ENCODE results near the gene SKAP1.
"Not testable (repeated sequence)": the region's sequence is repeated elsewhere in the genome, so short reads cannot be mapped to it uniquely, and the experiment has no call there.

SKAP1 gene

DNA sequence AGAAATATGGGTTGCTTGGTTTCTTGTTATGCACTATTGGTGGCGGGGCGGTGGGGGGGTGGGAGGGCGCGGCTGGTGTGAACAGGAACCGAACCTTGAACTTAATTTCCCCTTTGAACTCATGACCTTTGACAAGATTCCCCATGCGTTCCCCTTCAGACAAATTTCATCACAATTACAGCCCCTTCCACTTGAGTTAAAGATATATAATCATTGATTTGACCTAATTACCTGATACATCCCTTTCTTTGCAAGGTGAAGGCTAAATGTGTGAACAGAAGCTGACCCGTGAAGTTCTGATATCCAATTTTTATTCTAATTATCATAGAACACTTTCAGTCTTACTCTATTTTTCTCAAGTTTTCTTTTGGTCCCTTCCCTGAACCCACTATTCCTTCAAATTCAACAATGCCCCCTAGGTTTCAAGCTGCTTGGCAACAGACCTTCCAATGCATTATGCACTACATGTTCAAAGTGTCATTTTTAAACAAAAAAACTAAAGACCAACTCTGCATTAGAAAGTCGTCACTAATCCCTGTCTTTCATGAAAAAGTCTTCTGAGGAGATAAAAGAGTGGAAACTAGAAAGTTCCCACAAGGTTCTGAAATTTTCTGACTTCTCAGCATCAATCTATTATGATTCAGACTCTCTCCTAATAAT, 116.8 kb downstream of the SKAP1 start:
- DNase-seq, result no peak

DNA sequence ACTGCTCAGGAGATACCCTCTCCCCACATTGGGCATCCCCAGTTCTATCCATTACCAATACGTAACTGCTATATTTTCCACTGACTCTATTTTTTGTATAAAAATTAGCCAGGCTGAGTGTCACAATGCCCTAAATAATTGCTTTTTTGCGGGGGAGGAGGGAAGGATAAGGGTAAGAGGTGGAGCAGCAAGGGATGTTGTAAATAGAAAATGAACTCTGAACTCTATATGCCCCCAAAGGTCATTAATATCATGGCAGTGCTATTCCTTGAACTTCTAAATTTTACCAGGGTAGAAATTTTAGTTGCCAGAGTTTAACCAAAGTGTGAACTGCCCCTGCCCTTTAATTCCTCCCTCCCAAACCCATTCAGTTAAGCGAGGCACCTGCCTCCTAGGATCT, 118.7 kb downstream of the SKAP1 start:
- DNase-seq, result no peak

DNA sequence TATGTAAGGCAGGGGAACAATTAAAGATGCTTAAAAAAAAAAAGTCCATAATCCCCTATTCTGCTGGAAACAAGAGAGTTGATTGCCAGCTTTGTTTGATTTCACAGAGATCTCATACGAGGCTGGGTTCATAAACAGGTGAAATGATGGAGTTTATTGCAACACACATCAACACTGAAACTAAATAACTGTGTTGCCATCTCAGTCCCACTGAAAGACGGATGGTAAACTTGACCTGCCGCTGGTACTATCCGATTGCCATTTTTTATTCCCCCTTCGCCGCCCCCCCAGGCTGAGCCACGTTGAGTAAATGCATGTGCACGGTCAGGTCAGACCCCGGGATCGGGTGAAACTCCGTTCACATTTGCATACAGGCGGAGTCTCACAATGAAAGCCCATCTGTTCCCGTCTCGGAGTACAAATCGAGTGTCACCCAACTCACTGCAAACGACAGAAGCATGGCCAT, 119.2 kb downstream of the SKAP1 start:
- DNase-seq, result no peak

DNA sequence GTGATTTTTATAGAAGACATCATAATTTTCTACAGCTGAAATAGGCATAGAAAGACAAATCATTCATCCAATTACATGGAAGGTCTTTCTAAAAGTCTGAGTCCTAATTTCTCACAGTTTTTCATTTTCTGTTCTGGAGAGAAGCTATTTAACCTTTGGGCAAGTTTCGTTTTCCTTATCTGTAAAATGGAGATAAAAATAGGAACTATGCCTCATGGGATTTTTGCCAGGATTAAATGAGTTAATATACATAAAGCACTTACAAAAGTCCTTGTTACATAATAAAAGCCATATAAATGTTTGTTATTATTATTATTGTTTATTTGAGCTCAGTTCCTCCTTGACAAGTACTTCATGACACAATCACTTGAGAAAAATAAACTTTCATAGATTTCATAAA, 121.4 kb downstream of the SKAP1 start:
- no peak for DNase-seq

DNA sequence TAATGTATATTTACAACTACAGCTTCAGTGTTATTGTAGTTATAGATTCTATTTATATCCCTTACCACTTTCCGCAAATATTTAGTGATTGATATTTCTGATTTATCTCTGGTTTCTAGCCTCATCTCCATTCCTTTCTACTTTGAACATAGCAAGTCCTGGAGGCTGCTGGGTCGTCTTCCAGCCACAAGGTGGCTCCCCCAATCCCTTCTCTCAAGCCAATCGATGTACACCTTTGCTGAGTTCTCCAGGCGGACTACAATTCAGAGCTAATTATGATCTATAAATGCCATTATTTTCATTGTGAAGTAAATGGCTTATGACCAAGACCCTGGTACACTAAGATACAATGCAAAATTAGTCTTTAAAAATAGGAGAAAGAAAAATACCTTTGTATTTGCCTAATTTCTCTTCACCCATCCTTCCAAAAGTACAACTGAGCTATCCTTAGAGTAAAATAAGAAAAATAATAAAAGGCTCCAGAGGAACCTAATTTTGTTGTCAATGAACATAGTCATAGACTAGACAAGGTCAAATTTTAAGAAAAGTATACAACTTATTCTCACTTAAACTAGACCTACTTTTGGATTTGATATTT, 122.1 kb downstream of the SKAP1 start:
- DNase-seq, result peak; percentile 66 to 82

DNA sequence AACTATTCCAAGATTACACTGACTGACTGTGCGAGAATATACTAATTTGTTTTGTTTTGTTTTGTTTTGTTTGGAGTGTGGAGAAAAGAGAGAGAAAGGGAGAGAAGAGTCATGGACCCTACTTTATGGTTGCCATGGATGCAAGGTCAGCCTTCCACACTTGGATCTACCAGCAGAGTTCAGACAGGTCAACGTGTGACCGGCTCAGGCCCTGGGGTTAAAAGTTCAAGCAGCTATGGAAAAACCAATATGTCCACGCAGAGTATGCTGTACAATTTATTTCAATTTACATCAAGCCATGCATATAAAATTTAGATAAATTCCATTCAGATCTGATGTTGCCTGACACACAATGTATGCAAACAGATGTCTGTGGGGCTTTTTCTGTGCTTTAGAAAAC, 122.8 kb downstream of the SKAP1 start:
- DNase-seq, result no peak

DNA sequence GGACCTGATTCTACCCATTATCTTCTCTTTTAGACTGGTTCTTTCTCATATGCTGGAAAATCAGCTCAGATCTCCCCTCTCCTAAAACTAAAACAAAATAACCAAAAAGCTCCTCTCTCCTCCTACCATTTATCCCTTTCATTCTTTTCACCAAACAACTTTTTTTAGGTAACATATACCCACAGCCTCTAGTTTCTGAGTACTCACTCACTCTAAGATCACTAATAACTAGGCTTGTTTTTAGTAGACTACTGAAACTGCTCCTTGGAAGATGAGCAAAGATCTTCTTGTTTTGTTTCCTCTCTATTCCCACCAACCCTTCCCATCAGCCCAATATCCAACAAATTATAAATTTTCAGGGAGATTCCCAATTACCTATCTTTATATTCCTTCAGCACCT, 129.0 kb downstream of the SKAP1 start:
- no peak for DNase-seq

DNA sequence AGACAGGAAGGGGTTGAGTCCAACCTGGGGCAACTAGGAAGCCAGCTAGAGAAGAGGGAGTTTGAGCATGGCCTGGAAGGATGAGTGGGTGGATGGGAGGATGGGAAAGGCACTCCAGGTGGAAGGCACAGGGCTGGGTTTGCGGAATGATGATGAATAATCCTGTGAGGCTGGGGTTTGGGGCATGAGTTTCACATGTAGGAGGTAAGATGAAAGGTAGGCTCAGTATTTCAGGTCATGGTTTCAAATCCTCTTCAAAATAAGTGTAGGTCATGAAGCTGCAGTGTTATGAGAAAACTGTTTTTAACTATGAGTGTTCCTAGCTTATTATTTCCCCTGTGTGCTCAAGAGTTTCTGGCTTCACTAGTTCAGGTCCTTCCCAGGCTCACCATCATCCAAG, 130.3 kb downstream of the SKAP1 start:
- DNase-seq, result no peak

DNA sequence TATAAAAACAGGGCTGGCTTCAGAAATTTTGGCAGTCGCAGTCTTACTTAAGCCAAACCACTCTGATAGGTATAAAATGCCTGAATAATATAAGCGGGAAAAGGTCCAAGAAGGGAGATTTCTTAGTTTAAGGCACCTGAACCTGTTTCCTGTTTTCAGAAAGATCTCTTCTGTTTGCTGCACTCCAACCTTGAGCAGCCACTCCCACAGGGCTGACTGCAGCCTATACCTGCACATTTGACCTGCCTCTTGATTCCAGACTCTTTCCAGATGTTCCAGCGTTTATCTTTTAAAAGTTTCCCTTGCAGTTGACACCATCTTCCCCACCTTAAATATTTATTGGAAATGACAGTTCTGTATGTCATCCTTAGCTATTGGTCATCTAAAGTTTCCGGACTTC, 132.2 kb downstream of the SKAP1 start:
- no peak for DNase-seq

DNA sequence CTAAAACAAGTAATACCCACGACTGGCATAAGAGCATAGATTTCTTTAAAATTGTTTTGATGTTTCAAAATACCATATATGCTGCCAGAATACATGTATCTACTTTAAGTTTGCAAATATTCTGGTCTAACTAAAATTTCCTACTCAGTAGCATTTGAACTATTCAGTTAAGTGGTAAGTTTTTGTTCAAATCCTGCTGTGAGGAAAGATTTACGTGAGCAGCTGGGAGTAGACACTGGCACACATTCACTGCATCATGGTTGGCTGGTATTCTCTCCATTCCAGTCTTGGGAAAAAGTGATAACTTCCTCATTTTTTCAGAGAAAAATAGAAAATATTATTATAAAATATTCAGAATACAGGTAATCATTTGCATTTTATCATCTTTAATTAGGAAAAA, 133.6 kb downstream of the SKAP1 start:
- DNase-seq, result no peak

DNA sequence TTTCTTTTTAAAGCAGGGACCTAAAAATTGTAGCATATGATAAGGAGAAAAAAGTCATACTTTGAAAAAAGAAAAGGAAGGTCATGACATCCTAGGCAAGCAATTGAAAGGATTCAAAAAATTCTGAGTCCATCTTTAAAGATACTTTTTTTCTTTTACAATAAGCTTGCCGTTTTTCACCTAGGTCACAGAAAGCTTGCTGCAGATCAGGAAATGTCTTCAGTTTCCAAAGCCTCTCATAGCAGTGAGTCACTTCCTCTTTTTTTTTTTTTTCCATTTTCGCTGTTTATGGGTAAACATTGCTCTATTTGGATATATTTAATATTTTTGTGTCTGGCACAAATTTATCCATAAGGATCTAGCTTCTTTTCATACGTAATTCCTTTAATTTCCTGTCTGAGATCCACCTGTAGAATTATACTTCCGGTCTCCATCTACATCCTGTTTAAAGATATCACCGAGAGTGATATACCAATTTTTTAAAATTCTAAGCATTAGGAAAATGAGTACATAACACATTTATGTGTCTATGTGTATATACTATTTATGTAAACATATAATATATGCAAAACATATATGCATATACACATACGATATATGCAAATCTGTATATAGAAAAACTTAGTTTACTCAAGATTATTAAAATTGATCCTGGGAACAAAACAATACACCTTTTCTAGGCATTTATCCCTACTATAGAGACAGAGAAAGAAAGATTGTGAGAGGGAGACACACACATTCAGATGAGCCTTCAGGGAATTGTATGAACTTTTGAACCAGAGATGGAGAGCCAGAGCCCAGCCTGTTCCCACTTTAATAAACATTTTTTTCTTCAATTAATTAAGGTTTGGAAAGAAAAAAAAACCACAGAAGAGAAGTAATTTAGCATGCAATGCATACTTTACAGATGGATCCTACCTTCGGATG, 134.4 kb downstream of the SKAP1 start:
- DNase-seq, result peak; percentile 72 to 83

DNA sequence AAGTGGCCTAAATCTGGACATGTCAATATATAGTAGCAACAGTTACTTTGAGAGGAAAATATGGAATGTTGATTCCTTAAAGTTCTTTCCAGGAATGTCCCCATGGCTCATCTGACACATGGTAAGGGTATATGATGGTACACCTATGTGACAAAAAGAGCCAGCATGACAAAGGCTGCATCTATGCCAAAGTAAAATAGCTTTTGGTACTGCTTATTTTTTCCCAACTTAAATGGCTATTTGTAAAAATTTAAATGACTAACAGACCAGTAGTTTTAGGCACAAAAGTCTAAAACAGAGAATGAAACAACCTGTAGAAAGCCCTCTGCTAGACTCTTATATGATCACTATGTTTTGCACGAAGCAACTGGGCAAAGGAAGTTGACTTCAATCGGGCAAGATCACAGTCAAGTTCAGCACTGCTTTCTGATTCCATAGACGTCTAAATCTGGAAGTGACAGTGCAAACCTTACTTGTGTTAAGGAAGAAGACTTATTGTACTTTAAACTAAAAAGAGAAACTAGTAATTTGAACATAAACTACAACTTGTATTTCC, 135.1 kb downstream of the SKAP1 start:
- DNase-seq, result no peak

DNA sequence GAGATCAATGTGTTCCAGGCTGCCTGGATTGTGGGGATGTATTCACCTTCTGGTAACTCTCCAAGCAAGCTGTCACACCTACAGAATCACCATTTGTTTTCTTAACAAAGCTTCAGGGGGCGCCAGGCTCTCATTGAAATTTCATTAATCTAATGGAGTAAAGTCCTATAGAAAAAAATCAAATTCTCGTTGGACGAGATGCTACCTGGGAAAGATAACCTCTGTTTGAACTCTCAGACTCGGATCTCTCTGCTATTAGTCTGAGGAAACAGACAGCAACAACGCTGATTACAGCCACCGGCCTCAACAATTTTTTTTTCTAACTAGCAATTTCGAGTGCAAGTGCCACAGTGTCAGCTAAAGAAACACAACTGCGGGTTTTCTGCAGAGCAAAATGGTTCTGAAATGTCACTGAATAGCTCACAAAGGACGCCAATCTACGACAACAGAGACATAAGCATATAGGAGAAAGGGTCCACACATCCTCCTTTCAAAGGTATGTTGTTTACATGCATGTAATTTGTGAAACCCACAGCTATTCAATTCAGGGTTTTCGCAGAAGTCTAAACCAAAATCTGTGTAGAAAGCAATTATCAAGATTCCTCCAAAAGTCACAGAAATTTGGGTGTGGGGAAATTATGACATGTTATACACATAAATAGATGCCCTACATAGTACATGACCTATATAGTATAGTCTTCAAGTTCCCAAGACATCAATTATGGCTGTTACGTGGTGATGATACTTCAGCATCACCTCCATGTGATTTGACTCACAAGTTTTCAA, 135.8 kb downstream of the SKAP1 start:
- no peak for DNase-seq

DNA sequence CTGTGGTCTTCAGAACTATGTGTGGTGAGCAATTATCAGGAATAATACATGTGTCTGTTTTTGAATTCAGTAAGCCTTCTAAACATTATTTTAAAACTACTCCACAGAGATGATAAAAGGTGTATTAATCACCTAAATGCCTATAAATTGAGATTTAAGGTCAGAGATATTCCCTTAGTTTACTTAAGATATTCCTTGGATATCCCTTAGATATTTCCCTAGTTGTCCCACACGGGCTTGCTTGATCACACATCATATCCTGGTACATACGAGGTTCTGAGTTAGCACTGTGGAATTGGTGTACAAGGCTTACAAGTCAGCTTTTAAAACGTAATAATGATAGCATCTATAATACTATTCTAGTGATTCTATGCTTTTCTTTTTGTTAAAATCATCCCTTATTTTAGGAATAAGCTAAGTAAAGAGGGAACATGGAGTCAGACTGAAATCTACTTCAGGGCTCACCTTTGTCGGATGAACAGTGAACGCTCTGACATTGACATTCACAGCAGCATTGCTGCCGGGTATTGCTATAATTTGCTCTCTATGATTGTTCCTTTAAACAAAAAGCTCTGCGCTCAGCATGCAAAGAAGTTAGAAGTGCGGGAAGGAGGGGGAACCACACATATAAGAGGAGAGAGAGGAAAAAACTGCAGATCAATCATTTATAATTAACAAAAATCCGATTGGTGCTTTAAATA, 136.5 kb downstream of the SKAP1 start:
- no peak for DNase-seq

DNA sequence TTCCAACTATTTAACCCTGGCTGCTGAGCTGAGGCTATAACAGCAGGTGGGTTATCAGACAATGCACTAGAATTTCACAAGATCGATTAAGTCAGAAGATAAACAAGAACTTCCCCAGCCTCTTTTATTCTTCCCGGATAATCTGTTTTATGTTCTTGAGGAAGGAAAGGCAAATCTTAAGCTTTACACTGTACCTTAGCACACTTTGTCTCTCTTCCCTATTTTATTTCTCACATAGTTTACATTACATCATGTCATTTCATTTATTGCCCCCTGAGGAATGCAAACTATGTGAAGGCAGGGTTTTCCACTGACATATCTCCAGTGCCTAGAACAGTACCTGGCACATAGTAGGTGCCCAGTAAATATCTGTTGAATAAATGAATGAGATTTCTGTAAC, 139.6 kb downstream of the SKAP1 start:
- no peak for DNase-seq

DNA sequence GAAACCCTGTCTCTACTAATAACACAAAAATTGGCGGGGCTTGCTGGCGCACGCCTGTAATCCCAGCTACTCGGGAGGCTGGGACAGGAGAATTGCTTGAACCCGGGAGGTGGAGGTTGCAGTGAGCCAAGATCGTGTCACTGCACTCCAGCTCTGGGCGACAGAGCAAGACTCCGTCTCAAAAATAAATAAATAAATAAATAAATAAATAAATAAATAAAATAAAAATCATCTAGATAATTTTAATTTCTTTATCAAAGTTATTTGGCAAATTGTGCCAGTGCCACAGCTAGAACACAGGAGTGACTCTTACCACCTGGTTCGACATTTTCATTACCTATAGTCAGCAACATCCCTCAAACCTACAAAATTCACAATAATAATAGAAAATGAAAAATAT, 143.1 kb downstream of the SKAP1 start:
- not testable (repeated sequence) for DNase-seq

DNA sequence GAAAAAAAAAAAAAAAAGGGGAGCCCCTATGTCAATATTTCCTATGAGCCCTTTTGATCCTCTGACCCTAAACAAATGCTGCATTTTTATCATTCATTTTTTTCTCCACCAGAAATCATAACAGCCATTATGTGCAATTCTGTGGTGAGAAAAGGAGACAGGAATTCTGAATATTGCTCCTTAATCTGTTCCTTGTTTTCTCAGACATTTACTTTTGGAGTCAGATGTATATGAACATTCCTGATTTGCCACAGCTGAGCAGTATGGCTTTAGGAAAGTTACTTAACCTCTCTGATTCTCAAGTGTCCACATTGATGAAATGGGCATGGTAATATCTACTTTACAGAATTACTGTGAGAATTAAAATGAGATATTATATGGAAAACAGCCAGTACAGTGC, 144.4 kb downstream of the SKAP1 start:
- no peak for DNase-seq

DNA sequence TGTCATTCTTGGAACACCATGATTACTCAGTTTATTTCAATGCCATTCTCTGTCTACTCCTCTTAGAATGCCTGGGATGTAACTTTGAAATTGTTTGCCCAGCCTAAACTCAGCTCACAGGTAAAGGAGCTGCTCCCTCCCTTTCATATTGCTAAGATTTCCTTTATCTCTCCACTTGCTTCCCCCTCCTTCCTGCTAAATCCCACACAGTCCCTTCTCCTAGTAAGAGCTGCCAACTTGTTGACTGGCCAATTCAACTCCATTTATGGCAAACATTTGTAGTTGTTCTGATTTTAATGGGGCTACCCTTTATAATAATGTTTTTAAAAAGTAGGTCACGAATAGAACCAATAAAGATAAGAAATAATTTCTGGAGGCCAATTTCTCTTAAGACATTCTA, 146.1 kb downstream of the SKAP1 start:
- DNase-seq, result no peak

DNA sequence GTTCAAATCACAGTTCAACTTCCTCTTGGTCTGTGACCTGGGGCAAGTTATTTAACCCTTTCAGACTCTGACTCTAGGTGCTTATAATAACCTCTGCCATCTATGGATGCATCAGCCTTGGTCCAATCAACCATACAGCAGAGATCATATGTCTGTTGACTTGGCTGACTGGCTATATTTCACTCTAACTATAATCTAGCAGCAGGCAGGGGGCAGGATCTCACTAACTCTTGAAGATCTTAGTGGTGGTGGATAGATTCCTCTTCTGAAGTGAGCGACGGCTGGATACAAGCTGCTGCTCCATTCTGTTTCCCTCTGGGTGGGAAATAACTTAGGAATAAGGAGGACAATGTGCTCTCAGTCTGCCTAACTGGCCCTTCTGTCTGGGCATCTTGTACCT, 146.6 kb downstream of the SKAP1 start:
- DNase-seq, result no peak

DNA sequence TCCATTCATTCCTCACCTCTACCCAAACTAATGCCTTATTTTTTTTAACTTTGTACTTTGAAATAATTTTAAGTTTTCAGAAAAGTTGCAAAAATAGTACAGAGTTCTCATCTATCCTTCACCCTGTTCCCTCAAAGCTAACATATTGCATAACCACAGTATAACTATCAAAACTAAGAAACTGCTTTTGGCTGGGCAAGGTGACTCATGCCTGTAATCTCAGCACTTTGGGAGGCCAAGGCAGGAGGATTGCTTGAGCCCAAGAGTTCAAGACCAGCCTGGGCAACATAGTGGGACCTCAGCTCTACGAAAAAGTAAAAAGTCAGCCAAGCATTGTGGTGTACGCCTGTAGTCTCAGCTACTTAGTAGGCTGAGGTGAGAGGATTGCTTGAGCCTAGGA, 147.7 kb downstream of the SKAP1 start:
- DNase-seq, result no peak

DNA sequence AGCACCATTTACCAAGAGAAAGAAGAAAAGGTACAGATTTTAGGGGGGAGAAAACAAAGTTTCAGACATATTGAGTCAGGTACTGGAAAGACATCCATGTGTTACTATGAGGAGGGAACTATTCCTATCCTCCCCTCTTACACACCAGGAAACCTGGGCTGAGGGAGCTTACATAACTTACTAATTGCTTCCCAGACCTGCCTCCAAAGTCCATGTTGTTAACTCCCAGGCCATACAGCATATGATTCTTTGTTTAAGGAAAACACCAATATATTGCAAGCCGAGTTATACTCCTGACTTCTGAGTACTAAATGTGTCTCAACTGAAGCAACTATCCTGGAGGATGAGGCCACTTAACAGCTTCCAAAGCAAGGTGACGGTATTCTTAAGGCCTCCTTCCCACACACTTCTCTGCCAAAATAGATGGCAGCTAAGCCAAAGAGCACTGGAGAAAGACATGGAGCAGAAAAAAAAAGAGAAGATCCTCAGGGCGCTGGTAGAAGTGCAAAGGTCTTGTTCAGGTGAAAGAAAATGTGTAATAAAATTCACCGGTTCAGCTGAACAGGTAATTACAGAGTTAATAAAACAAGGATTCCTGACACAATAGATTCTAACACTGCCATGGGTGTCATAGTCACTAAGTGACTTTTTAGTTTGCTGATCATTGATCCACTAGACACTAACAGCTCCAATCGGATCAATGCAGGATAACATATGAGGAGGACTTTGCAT, 151.1 kb downstream of the SKAP1 start:
- no peak for DNase-seq
